Activated T-helper 1 cell treated with anti-CD3 and anti-CD28 coated beads, Interleukin-12 subunit alpha, Interleukin-12 subunit beta, Interleukin-2, Interleukin-4 antibody, amounts not matched to agents 30 ng/mL and 10 ng/mL and 1 ng/mL, durations not matched to agents 14 hours and 24 hours and 36 hours (primary cell): ENCODE results near the gene SLC19A1. TPM values are rescaled to one million over a fixed set of nuclear protein-coding genes. Genes with fewer than 3 reads are reported as not detected.

Experiments
- DNase-seq: peaks from one replicate; pipeline ENCODE4 v3.0.0; 2021; ENCODE audit warnings: low spot score
- H3K27ac Mint-ChIP-seq: one replicate; pipeline ENCODE4 v1.8.0; 2021; ENCODE audit warnings: mild to moderate bottlenecking, mixed read lengths
- H3K27me3 Mint-ChIP-seq: one replicate; pipeline ENCODE4 v1.8.0; 2022; ENCODE audit warnings: mild to moderate bottlenecking, moderate library complexity, mixed read lengths; ENCODE audit not compliant: insufficient read depth
- H3K36me3 Mint-ChIP-seq: one replicate; pipeline ENCODE4 v1.8.0; 2021; ENCODE audit warnings: low read depth, mixed read lengths
- H3K4me1 Mint-ChIP-seq: one replicate; pipeline ENCODE4 v1.8.0; 2021; ENCODE audit warnings: low read depth, mixed read lengths
- H3K4me3 Mint-ChIP-seq: one replicate; pipeline ENCODE4 v1.8.0; 2021; ENCODE audit warnings: mild to moderate bottlenecking, moderate library complexity, mixed read lengths
- H3K9me3 Mint-ChIP-seq: one replicate; pipeline ENCODE4 v1.8.0; 2021; ENCODE audit warnings: mixed read lengths
- intact Hi-C: fragments of 100-400 bp; cut with micrococcal nuclease; formaldehyde crosslinking; loops from one replicate; pipeline ENCODE4 v1.15.1; 2024
- total RNA-seq: library from RNA; stranded (reverse); gene quantifications from 2 replicates; pipeline ENCODE4 v1.2.3, GENCODE V29; 2022

SLC19A1 gene
- total RNA-seq, 1 donor from 2014 or later = 105 TPM

- H3K4me3 Mint-ChIP-seq = no peak overlapping the region
- no peak overlapping the region for H3K27ac Mint-ChIP-seq
- H3K27me3 Mint-ChIP-seq = peaks cover 5% of the 10 kb centered on the region
- intact Hi-C loops = no loop called here
- no peaks in the 10 kb centered on the region for H3K4me1 Mint-ChIP-seq
- H3K36me3 Mint-ChIP-seq = no peaks in the 10 kb centered on the region
- H3K9me3 Mint-ChIP-seq = peaks cover 8% of the 10 kb centered on the region
- DNase-seq = no peak
Observed at GRCh38 chr21:45451771-45452182, 90.5 kb downstream of the SLC19A1 start.

GRCh38 chr21:45451091-45451740 is 91.0 kb downstream of the SLC19A1 start:
- Mint-ChIP-seq H3K36me3 (no peaks in the 10 kb centered on the region), H3K27ac (no peak overlapping the region), H3K27me3 (peaks cover 5% of the 10 kb centered on the region), H3K4me3 (no peak overlapping the region), H3K9me3 (peaks cover 8% of the 10 kb centered on the region), H3K4me1 (no peaks in the 10 kb centered on the region)
- intact Hi-C loops = no loop called here
- no peak for DNase-seq

GRCh38 chr21:45450423-45451090 is 91.7 kb downstream of the SLC19A1 start:
- no peaks in the 10 kb centered on the region for H3K36me3 Mint-ChIP-seq
- H3K27ac Mint-ChIP-seq = no peak overlapping the region
- peaks cover 5% of the 10 kb centered on the region for H3K27me3 Mint-ChIP-seq
- peaks cover 2% of the 10 kb centered on the region for H3K4me1 Mint-ChIP-seq
- no peak for DNase-seq
- peaks cover 10% of the 10 kb centered on the region for H3K9me3 Mint-ChIP-seq
- intact Hi-C loops = no loop called here
- no peak overlapping the region for H3K4me3 Mint-ChIP-seq

- peaks cover 12% of the 10 kb centered on the region for H3K9me3 Mint-ChIP-seq
- H3K4me1 Mint-ChIP-seq = peaks cover 5% of the 10 kb centered on the region
- no peaks in the 10 kb centered on the region for H3K36me3 Mint-ChIP-seq
- intact Hi-C loops = no loop called here
- no peak for DNase-seq
- H3K27me3 Mint-ChIP-seq = peaks cover 5% of the 10 kb centered on the region
- no peak overlapping the region for H3K4me3 Mint-ChIP-seq
- no peak overlapping the region for H3K27ac Mint-ChIP-seq
Observed at GRCh38 chr21:45449658-45450422, 92.4 kb downstream of the SLC19A1 start.

- no peak overlapping the region for H3K27ac Mint-ChIP-seq
- H3K9me3 Mint-ChIP-seq = peaks cover 12% of the 10 kb centered on the region
- no peak for DNase-seq
- no peak overlapping the region for H3K4me3 Mint-ChIP-seq
- H3K36me3 Mint-ChIP-seq = no peaks in the 10 kb centered on the region
- H3K27me3 Mint-ChIP-seq = peaks cover 5% of the 10 kb centered on the region
- intact Hi-C loops = no loop called here
- peaks cover 5% of the 10 kb centered on the region for H3K4me1 Mint-ChIP-seq
Observed at GRCh38 chr21:45448810-45449657, 93.2 kb downstream of the SLC19A1 start.

GRCh38 chr21:45448283-45448809 is 93.9 kb downstream of the SLC19A1 start:
- Mint-ChIP-seq H3K4me3 (no peak overlapping the region), H3K27me3 (peaks cover 5% of the 10 kb centered on the region), H3K4me1 (peaks cover 5% of the 10 kb centered on the region), H3K36me3 (no peaks in the 10 kb centered on the region), H3K9me3 (peaks cover 12% of the 10 kb centered on the region), H3K27ac (no peak overlapping the region)
- intact Hi-C loops = no loop called here
- DNase-seq = no peak

Other genes with a start within 250 kb of the SLC19A1 start
- 2.1 and 3.4 TPM in 2 replicates for gene COL18A1, start 137.3 kb downstream of the SLC19A1 start, total RNA-seq
- 8.2 and 10.7 TPM in 2 replicates for gene PCBP3, start 101.3 kb upstream of the SLC19A1 start, total RNA-seq